ENCODE results near the gene ERC2.
A peak's percentile ranks its signal among the peaks of the same experiment; 100 is the strongest.

ERC2 gene

DNA sequence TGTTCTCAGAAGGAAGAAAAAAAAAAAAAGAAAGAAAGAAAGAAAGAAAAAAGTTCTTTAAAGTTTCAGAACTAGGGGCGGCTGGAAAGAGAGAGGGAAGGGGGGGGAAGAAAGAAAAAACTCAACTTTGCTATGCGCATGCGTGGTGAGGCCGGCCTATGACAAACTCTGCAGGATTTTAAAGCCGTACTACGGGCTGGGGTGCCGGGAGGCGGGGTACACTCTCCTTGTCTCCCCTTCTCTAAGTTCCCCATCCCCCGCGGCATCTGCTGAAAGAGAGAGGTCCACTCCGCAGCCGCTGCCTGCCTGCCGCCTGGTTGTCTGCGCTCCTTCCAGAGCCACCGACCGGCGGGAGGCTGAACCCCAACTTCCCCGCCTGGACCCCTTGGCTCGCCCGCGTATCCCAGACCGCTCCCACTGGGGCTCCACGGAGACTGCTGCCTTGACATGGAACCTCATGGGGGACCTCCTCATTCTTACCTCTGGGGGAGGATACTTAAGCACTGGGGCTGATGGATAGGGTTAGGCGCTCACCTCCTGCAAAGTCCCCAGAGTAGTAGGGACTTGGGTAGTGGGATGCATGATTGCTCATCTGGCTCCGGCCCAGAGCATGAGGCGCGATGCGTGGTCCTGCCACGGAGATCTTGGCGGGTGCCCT lies 979.7 kb downstream of the ERC2 start:
- Histone ChIP-seq H3K36me3 (ENCODE audit: control insufficient read depth, insufficient read depth, low read length) (no peaks in the 10 kb centered on the region), H3K4me3 (ENCODE audit: low read depth, low read length) (peak overlapping the region; percentile 80), H3K27me3 (ENCODE audit: control insufficient read depth, insufficient read depth, low read length) (no peaks in the 10 kb centered on the region), H3K4me2 (ENCODE audit: low read length) (peak overlapping the region; percentile 82), H3K4me1 (peaks cover 7% of the 10 kb centered on the region), H2AFZ (peak overlapping the region; percentile 82), H3K79me2 (no peaks in the 10 kb centered on the region), H3K27ac (no peak overlapping the region), H3K9ac (no peak overlapping the region), H3K9me3 (ENCODE audit: control insufficient read depth, low read length) (no peaks in the 10 kb centered on the region)
- TF ChIP-seq, protein P1, sequence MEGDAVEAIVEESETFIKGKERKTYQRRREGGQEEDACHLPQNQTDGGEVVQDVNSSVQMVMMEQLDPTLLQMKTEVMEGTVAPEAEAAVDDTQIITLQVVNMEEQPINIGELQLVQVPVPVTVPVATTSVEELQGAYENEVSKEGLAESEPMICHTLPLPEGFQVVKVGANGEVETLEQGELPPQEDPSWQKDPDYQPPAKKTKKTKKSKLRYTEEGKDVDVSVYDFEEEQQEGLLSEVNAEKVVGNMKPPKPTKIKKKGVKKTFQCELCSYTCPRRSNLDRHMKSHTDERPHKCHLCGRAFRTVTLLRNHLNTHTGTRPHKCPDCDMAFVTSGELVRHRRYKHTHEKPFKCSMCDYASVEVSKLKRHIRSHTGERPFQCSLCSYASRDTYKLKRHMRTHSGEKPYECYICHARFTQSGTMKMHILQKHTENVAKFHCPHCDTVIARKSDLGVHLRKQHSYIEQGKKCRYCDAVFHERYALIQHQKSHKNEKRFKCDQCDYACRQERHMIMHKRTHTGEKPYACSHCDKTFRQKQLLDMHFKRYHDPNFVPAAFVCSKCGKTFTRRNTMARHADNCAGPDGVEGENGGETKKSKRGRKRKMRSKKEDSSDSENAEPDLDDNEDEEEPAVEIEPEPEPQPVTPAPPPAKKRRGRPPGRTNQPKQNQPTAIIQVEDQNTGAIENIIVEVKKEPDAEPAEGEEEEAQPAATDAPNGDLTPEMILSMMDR (IDR thresholded peaks at IDR 0.05) = no peak

DNA sequence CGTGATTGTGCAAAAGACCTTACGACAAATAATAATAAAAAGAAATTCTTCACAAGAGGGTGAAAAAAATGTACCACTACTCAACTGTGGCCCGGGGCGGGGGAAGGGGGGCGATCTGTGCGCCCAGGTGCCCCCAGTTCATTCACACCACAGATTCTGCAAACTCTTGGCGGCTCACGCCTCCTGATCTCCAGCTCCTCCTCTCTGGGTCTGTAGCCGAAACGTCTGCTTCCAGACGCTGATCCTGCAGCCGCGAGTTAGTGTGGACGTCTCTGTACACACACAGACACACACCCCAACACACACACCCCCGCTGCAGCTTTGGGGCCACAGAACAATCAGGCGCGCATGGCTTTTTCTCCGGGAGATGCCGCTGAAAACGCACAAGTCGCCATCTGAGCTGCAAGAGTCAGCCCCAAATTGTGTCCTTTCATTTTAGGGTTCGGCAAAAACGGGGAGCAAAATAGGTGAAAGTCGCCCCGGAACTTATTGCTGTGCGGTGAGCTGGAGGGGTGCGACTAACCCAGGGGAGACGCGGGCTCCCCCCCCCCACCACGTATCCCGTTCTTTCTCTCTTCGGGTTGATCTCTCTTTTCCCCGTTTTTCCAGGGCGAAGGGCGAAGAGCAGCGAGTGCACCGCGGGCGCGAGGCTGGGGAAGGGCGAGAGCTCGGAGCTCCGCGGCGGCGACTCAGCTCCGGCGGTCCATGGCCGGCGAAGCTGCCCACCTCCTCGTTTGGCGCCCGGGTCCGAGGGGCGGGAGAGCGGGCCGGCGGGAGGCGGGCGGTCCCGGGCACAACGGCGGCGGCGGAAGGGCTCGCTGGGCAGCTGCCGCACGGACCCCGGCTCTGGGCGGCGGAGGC lies 980.7 kb downstream of the ERC2 start:
- TF ChIP-seq, protein P1 (IDR thresholded peaks at IDR 0.05) = no peak
- peaks cover 7% of the 10 kb centered on the region for H3K4me1 ChIP-seq
- H3K4me3 ChIP-seq (ENCODE audit: low read depth, low read length) = peak overlapping the region; percentile 80
- no peak overlapping the region for H3K27ac ChIP-seq
- no peaks in the 10 kb centered on the region for H3K27me3 ChIP-seq (ENCODE audit: control insufficient read depth, insufficient read depth, low read length)
- peak overlapping the region; percentile 90 for H2AFZ ChIP-seq
- no peaks in the 10 kb centered on the region for H3K79me2 ChIP-seq
- H3K36me3 ChIP-seq (ENCODE audit: control insufficient read depth, insufficient read depth, low read length) = no peaks in the 10 kb centered on the region
- peak overlapping the region; percentile 82 for H3K4me2 ChIP-seq (ENCODE audit: low read length)
- H3K9me3 ChIP-seq (ENCODE audit: control insufficient read depth, low read length) = no peaks in the 10 kb centered on the region
- H3K9ac ChIP-seq = no peak overlapping the region

DNA sequence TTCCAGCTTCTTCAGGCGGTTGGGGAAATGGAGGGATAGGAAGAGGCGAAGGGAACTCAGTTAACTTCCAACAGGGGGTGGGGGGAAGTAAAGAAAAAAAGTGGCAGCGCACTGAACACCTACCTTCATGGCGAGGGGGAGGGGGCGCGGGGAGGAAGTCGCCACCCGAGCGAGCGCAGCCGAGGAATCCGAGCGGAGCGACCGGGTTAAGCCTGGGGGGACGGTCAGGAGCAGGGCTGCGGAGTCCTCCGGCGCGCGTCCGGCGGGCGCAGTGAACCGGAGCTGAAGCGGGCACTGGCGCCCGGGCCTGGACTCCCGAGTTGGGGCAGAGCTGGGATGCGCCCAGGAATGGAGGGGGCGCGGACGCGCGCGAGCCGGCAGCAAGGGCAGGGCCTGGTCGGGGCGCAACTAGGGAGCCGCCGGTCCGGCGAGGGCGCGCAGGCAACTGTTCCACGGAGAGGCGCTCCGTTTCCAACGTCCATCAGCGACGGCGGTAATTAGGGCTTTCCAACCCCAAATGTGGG lies 981.3 kb downstream of the ERC2 start, which contains the start of gene WNT5A:
WNT5A (minus strand) TSS at position 450 of the 524 bp plus-strand sequence; CDS start at position 129, 321 bp downstream.
- TF ChIP-seq, protein P1 (IDR thresholded peaks at IDR 0.05) = no peak
- peak within 1 kb of the TSS; percentile 80 for H3K4me3 ChIP-seq (ENCODE audit: low read depth, low read length)
- no peaks in the 10 kb centered on the region for H3K9me3 ChIP-seq (ENCODE audit: control insufficient read depth, low read length)
- peak within 1 kb of the TSS; percentile 34 for H3K27ac ChIP-seq
- H2AFZ ChIP-seq = peak within 1 kb of the TSS; percentile 90
- no peaks in the 10 kb centered on the region for H3K27me3 ChIP-seq (ENCODE audit: control insufficient read depth, insufficient read depth, low read length)
- no peak within 1 kb of the TSS for H3K9ac ChIP-seq
- peak within 1 kb of the TSS; percentile 82 for H3K4me2 ChIP-seq (ENCODE audit: low read length)
- H3K4me1 ChIP-seq = peaks cover 7% of the 10 kb centered on the region
- H3K36me3 ChIP-seq (ENCODE audit: control insufficient read depth, insufficient read depth, low read length) = no peaks in the 10 kb centered on the region
- no peaks in the 10 kb centered on the region for H3K79me2 ChIP-seq

DNA sequence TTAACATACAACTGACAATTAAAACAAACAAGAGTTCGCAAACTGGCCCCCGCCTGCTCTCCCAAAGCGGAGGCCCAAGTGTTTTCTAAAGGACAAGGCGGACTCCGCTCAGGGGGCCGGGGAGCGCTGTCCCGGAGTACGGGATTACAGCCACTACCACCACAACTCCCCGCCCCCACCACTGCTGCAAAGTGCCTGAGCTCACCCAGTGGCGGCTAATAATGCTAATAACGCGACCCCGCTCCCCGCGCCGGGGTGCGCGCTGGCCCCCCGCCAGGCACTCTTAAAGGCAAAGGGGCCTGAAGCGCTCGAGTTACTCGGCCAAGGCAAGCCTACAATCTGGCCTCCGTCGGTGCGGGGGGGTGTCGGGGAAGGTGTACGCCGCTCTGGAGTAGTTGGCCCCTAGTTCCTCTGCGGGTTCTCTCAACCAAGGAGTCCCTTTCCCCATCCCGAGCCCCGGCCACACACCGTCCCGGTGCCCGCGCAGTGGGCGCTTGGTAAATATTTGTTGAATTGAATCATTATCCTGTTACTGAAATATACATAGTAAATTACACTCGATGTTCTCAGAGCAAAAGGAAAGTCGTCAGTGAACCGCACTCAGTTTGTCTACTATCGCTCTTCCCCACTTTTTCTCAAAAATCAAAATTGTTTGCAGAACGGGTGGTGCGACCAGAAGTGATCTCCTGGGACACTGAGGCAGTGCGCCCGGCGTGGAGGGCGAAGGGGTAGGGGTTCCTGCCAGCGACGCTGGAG lies 982.0 kb downstream of the ERC2 start:
- Histone ChIP-seq H3K36me3 (ENCODE audit: control insufficient read depth, insufficient read depth, low read length) (no peaks in the 10 kb centered on the region), H3K27ac (peak overlapping the region; percentile 34), H3K9me3 (ENCODE audit: control insufficient read depth, low read length) (no peaks in the 10 kb centered on the region), H3K9ac (no peak overlapping the region), H3K4me2 (ENCODE audit: low read length) (peak overlapping the region; percentile 82), H3K4me1 (peaks cover 7% of the 10 kb centered on the region), H3K4me3 (ENCODE audit: low read depth, low read length) (peak overlapping the region; percentile 80), H2AFZ (peak overlapping the region; percentile 90), H3K27me3 (ENCODE audit: control insufficient read depth, insufficient read depth, low read length) (no peaks in the 10 kb centered on the region), H3K79me2 (no peaks in the 10 kb centered on the region)
- TF ChIP-seq, protein P1 (IDR thresholded peaks at IDR 0.05) = no peak
